Measurements from ENCODE around the gene TBL1X. TPM values are rescaled to one million over a fixed set of nuclear protein-coding genes. Genes with fewer than 3 reads are reported as not detected.

TBL1X gene
- total and polyA plus RNA-seq, 2 of the 13 experiments (the other 11 are each of a cell fraction or from before 2014, with no cell fraction given), result 17.6 to 19.9 TPM

DNA sequence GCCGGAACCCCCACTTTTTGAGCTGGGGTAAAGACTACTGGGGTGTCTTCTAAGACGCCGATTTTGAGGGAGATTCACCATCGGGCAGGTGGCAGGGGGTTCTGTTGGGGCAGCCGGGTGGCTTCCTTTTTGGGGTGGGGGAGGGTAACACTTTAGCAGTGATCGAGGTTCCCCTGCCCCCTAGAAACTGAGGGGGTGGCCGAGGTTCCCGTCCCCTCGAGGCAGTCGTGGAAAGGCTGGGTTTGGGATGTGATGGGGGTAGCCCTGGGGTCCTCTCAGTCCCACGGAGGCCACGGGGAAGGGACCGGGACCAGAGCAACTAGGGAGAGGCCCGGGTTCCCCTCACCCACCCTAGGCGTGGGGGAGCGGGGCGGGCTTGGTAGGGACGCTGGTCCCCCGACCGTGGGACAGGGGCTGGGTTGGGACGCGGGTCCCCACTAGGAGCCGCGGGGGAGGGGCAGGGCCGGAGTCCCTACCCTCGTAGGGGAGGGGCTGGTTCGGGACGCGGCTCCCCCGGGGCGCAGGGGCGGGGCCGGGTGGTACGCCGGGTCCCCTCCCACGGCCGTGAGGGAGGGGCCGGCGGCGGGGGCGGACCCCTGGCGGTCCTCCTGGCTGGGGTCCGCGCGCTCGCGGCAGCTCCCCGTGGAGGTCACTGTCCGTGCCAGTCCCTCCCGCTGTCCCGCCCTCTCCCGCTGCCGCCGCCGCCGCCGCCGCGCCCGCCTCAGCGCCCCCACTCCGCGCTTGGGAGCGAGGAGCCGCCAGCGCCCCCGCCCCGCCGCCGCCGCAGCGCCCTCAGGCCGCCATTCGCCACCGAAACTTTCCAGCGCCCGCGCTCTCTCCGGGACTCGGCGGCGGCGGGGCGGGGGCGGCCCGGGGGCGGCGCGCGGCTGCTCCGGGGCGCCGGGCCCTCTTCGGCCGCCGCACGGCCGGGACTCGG is at the start of gene TBL1X (continued):
- TF ChIP-seq, protein P1, sequence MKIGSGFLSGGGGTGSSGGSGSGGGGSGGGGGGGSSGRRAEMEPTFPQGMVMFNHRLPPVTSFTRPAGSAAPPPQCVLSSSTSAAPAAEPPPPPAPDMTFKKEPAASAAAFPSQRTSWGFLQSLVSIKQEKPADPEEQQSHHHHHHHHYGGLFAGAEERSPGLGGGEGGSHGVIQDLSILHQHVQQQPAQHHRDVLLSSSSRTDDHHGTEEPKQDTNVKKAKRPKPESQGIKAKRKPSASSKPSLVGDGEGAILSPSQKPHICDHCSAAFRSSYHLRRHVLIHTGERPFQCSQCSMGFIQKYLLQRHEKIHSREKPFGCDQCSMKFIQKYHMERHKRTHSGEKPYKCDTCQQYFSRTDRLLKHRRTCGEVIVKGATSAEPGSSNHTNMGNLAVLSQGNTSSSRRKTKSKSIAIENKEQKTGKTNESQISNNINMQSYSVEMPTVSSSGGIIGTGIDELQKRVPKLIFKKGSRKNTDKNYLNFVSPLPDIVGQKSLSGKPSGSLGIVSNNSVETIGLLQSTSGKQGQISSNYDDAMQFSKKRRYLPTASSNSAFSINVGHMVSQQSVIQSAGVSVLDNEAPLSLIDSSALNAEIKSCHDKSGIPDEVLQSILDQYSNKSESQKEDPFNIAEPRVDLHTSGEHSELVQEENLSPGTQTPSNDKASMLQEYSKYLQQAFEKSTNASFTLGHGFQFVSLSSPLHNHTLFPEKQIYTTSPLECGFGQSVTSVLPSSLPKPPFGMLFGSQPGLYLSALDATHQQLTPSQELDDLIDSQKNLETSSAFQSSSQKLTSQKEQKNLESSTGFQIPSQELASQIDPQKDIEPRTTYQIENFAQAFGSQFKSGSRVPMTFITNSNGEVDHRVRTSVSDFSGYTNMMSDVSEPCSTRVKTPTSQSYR (CRISPR knock-in tag; IDR thresholded peaks at IDR 0.05; ENCODE audit: borderline replicate concordance), result 0 out of 2 replicates have a peak, but pooled peaks have one; percentile 19
- TF ChIP-seq MIXL1 (CRISPR knock-in tag; IDR thresholded peaks at IDR 0.05) (no peak), ZNF619 (CRISPR knock-in tag; IDR thresholded peaks at IDR 0.05) (no peak), RBM39 (IDR thresholded peaks at IDR 0.05; ENCODE audit: low read depth, low read length, poor library complexity, severe bottlenecking) (no peak), ZNF136 (CRISPR knock-in tag; IDR thresholded peaks at IDR 0.05; ENCODE audit: low read depth) (no peak), SP4 (CRISPR knock-in tag; IDR thresholded peaks at IDR 0.05) (peak; percentile 43; the same call in 1 of the 2 replicates), SAP130 (CRISPR knock-in tag; IDR thresholded peaks at IDR 0.05; ENCODE audit: low read depth) (peak; percentile 45; the same call in 1 of the 2 replicates), TBX2 (CRISPR knock-in tag; IDR thresholded peaks at IDR 0.05; ENCODE audit: borderline replicate concordance) (0 out of 2 replicates have a peak, but pooled peaks have one; percentile 22), SIX4 (CRISPR knock-in tag; IDR thresholded peaks at IDR 0.05) (no peak), RCOR2 (CRISPR knock-in tag; IDR thresholded peaks at IDR 0.05) (no peak), ATM (IDR thresholded peaks at IDR 0.05; ENCODE audit: borderline replicate concordance) (no peak), ZSCAN9 (CRISPR knock-in tag; IDR thresholded peaks at IDR 0.05; ENCODE audit: borderline replicate concordance) (no peak), ZNF558 (CRISPR knock-in tag; IDR thresholded peaks at IDR 0.05; ENCODE audit: borderline replicate concordance) (no peak), TCF12 (IDR thresholded peaks at IDR 0.05) (no peak), TCF12 (CRISPR knock-in tag; IDR thresholded peaks at IDR 0.05) (no peak), PRPF4 (IDR thresholded peaks at IDR 0.05; ENCODE audit: low read depth, low read length, poor library complexity, severe bottlenecking) (peak; percentile 69), SP5 (CRISPR knock-in tag; IDR thresholded peaks at IDR 0.05; ENCODE audit: borderline replicate concordance, low read depth) (peak; percentile 64), ZNF660 (CRISPR knock-in tag; IDR thresholded peaks at IDR 0.05; ENCODE audit: borderline replicate concordance, low read depth) (no peak), RXRA (CRISPR knock-in tag; IDR thresholded peaks at IDR 0.05) (no peak)
- TF ChIP-seq, protein P2, sequence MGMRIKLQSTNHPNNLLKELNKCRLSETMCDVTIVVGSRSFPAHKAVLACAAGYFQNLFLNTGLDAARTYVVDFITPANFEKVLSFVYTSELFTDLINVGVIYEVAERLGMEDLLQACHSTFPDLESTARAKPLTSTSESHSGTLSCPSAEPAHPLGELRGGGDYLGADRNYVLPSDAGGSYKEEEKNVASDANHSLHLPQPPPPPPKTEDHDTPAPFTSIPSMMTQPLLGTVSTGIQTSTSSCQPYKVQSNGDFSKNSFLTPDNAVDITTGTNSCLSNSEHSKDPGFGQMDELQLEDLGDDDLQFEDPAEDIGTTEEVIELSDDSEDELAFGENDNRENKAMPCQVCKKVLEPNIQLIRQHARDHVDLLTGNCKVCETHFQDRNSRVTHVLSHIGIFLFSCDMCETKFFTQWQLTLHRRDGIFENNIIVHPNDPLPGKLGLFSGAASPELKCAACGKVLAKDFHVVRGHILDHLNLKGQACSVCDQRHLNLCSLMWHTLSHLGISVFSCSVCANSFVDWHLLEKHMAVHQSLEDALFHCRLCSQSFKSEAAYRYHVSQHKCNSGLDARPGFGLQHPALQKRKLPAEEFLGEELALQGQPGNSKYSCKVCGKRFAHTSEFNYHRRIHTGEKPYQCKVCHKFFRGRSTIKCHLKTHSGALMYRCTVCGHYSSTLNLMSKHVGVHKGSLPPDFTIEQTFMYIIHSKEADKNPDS (CRISPR knock-in tag; IDR thresholded peaks at IDR 0.05), result no peak
- TF ChIP-seq, protein P3, sequence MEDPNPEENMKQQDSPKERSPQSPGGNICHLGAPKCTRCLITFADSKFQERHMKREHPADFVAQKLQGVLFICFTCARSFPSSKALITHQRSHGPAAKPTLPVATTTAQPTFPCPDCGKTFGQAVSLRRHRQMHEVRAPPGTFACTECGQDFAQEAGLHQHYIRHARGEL (CRISPR knock-in tag; IDR thresholded peaks at IDR 0.05), result no peak
- TF ChIP-seq, protein P4, sequence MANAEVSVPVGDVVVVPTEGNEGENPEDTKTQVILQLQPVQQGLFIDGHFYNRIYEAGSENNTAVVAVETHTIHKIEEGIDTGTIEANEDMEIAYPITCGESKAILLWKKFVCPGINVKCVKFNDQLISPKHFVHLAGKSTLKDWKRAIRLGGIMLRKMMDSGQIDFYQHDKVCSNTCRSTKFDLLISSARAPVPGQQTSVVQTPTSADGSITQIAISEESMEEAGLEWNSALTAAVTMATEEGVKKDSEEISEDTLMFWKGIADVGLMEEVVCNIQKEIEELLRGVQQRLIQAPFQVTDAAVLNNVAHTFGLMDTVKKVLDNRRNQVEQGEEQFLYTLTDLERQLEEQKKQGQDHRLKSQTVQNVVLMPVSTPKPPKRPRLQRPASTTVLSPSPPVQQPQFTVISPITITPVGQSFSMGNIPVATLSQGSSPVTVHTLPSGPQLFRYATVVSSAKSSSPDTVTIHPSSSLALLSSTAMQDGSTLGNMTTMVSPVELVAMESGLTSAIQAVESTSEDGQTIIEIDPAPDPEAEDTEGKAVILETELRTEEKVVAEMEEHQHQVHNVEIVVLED (CRISPR knock-in tag; IDR thresholded peaks at IDR 0.05; ENCODE audit: borderline replicate concordance), result no peak
- TF ChIP-seq, protein P5, sequence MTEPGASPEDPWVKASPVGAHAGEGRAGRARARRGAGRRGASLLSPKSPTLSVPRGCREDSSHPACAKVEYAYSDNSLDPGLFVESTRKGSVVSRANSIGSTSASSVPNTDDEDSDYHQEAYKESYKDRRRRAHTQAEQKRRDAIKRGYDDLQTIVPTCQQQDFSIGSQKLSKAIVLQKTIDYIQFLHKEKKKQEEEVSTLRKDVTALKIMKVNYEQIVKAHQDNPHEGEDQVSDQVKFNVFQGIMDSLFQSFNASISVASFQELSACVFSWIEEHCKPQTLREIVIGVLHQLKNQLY (CRISPR knock-in tag; IDR thresholded peaks at IDR 0.05), result no peak
